OCI-LY7 (cell line): ENCODE data around the gene FOLR2.

Experiments used
- EZH2phosphoT487 ChIP-seq: fragments of 200-600 bp; sonication (generic); IDR thresholded peaks from 2 replicates; pipeline ENCODE4 v1.6.1; 2018; ENCODE audit warnings: low read depth, borderline replicate concordance, mild to moderate bottlenecking, mixed run types, antibody characterized with exemption, low read length, moderate library complexity, mixed read lengths
- TF ChIP-seq, protein P1 (sequence below): fragments of 200-600 bp; sonication (generic); conservative IDR thresholded peaks from 2 replicates; pipeline ENCODE4 v1.5.1; 2014; ENCODE audit warnings: mild to moderate bottlenecking, antibody characterized with exemption, low read length, moderate library complexity, mixed read lengths

DNA sequence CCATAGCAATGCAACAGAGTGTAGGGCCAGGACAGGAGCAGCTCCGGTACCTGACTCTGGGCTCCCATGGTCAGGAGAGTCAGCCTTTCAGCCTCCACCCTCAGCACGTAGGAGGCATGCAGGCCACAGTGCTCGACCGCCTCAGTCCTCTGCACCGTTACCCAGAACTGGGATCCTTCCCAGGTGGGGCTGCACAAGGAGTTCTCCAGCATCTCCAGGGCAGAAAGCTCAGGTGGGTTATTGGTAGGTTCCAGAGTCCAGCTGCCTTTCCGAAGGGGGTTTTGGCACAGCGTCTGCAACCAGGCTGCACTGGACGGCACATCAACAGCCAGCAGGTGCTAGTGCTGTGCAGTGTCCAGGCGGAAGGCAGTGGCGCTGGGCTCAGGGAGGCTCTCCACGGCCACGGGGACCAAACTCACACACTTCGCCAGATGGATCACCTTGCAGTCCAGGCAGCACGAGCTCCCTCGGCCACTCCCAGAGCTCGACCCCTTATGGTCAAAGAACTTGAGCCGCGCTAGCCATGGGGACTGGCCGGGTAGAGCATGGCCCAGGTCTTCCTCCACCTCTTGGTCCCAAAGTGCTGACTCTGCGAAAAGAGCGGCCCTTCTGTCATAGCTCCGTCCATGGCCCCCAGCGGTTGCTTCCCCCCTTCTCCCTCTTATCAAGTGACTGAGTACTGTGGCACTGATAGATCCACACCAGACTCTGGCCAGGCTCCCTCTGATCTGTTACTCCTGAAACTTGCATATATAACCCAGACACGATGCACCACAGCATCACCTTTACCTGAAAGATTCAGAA is 34.3 kb downstream of the FOLR2 start:
- TF ChIP-seq, protein P1, sequence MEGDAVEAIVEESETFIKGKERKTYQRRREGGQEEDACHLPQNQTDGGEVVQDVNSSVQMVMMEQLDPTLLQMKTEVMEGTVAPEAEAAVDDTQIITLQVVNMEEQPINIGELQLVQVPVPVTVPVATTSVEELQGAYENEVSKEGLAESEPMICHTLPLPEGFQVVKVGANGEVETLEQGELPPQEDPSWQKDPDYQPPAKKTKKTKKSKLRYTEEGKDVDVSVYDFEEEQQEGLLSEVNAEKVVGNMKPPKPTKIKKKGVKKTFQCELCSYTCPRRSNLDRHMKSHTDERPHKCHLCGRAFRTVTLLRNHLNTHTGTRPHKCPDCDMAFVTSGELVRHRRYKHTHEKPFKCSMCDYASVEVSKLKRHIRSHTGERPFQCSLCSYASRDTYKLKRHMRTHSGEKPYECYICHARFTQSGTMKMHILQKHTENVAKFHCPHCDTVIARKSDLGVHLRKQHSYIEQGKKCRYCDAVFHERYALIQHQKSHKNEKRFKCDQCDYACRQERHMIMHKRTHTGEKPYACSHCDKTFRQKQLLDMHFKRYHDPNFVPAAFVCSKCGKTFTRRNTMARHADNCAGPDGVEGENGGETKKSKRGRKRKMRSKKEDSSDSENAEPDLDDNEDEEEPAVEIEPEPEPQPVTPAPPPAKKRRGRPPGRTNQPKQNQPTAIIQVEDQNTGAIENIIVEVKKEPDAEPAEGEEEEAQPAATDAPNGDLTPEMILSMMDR: no peak
- TF ChIP-seq EZH2phosphoT487: no peak
